SH-SY5Y (cell line): ENCODE results near the gene MAP3K5.

ENCODE experiments used
- GATA2 ChIP-seq: IDR thresholded peaks from 2 replicates; pipeline ENCODE4 v1.6.1; 2011; ENCODE audit warnings: mild to moderate bottlenecking, low read depth, low read length
- GATA3 ChIP-seq: IDR thresholded peaks from 2 replicates; pipeline ENCODE4 v1.6.1; 2011; ENCODE audit warnings: low read depth, mild to moderate bottlenecking, low read length, moderate library complexity

DNA sequence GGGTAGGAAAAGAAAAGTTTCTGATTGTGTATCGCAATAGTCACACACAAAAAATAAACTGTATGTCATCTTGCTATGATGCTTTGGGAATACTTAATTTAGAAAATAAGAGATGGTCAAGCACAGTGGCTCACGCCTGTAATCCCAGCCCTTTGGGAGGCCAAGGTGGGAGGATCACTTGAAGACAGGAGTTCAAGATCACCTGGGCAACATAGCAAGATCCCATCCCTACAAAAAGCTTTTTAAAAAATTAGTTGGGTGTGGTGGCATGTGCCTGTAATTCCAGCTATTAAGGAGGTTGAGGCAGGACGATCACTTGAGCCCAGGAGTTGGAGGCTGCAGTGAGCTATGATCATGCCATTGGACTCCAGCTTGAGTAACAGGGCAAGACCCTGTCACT, 269.6 kb downstream of the MAP3K5 start:
- TF ChIP-seq GATA3 (no peak), GATA2 (no peak)
